ENCODE results near the gene HOXB7.

The HOXB7 gene

GRCh38 chr17:48646183-48647102, 35.6 kb upstream of the HOXB7 start:
- CTCF ChIA-PET, result no interaction called here
- TF ChIP-seq, protein P1, sequence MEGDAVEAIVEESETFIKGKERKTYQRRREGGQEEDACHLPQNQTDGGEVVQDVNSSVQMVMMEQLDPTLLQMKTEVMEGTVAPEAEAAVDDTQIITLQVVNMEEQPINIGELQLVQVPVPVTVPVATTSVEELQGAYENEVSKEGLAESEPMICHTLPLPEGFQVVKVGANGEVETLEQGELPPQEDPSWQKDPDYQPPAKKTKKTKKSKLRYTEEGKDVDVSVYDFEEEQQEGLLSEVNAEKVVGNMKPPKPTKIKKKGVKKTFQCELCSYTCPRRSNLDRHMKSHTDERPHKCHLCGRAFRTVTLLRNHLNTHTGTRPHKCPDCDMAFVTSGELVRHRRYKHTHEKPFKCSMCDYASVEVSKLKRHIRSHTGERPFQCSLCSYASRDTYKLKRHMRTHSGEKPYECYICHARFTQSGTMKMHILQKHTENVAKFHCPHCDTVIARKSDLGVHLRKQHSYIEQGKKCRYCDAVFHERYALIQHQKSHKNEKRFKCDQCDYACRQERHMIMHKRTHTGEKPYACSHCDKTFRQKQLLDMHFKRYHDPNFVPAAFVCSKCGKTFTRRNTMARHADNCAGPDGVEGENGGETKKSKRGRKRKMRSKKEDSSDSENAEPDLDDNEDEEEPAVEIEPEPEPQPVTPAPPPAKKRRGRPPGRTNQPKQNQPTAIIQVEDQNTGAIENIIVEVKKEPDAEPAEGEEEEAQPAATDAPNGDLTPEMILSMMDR (IDR thresholded peaks at IDR 0.05; ENCODE audit: insufficient read depth, low read length, missing control alignments), result no peak
- POLR2A ChIA-PET, result no interaction called here
- H3K4me3 ChIP-seq (ENCODE audit: low read depth, low read length), result peak overlapping the region; percentile 3; the same call in 1 of the 2 replicates
- DNase-seq (ENCODE audit: low read depth, low spot score), result no peak

- POLR2A ChIA-PET, result no interaction called here
- H3K4me3 ChIP-seq (ENCODE audit: low read depth, low read length), result no peak overlapping the region
- no peak for DNase-seq (ENCODE audit: low read depth, low spot score)
- TF ChIP-seq, protein P1 (IDR thresholded peaks at IDR 0.05; ENCODE audit: insufficient read depth, low read length, missing control alignments), result no peak
- CTCF ChIA-PET, result no interaction called here
Observed at GRCh38 chr17:48645639-48646182, 34.9 kb upstream of the HOXB7 start.

DNA sequence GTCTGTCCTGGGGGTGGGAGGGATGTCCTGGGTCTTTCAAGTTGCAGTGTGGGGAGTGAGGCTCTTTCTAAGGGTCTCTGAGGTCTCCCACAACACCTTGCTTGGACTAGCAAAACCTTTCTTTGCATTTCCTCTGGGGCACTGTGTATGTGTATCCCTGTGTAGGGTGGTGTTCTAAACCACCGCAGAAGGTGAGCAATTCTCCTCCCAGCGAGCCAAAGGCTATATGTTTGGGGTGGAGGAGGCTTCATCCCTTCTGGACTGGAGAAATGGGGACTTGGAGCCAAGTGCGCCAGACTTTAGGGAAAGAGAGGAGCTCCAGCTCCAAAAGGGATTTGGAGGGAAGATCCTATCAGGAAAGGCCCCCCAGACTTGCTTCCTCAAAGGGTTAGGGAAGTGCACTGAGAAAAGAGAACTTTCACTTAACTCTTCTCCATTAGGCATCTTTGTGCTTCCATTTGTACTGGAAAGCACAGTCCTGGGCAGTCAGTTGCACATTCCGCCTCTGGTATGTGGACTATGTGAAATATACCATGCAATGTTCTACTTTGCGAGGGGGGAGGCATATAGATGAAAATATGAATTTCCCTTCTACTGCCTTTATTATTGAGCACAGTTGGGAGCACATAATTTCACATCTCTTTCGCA, 34.2 kb upstream of the HOXB7 start:
- no peak overlapping the region for H3K4me3 ChIP-seq (ENCODE audit: low read depth, low read length)
- TF ChIP-seq, protein P1 (IDR thresholded peaks at IDR 0.05; ENCODE audit: insufficient read depth, low read length, missing control alignments), result no peak
- POLR2A ChIA-PET, result no interaction called here
- CTCF ChIA-PET, result no interaction called here
- no peak for DNase-seq (ENCODE audit: low read depth, low spot score)

- no peak for DNase-seq (ENCODE audit: low read depth, low spot score)
- TF ChIP-seq, protein P1 (IDR thresholded peaks at IDR 0.05; ENCODE audit: insufficient read depth, low read length, missing control alignments), result no peak
- ChIA-PET CTCF (interaction anchor here (1.4 kb wide), 1 partner anchor 27 kb away, joined by 5 read pairs; no protein-coding TSS in a partner anchor), POLR2A (no interaction called here)
- H3K4me3 ChIP-seq (ENCODE audit: low read depth, low read length), result no peak overlapping the region
Observed at GRCh38 chr17:48644159-48644558, 33.3 kb upstream of the HOXB7 start.

DNA sequence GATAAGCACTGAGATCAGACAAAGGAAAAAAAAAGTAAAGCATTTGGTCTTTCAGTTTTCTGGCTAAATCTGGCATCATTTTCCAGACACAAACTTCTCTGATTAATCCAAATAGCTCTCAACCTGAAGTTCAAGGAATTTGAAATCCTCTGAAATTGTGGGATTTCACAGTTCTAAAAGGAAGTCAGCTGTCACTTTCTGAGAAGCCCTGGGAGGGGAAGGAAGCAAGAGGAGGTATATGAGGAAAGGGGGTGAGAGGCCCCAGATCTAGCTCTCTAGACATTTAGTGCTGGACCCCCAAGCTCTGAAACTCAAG, 32.8 kb upstream of the HOXB7 start:
- no peak for DNase-seq (ENCODE audit: low read depth, low spot score)
- POLR2A ChIA-PET, result no interaction called here
- H3K4me3 ChIP-seq (ENCODE audit: low read depth, low read length), result no peak overlapping the region
- CTCF ChIA-PET, result interaction anchor here (1.4 kb wide), 1 partner anchor 28 kb away, joined by 5 read pairs; no protein-coding TSS in a partner anchor
- TF ChIP-seq, protein P1 (IDR thresholded peaks at IDR 0.05; ENCODE audit: insufficient read depth, low read length, missing control alignments), result no peak

Measured in AG04449 (cell line).